ENCODE results near the gene EDEM2. TPM values are rescaled to one million over a fixed set of nuclear protein-coding genes. Genes with fewer than 3 reads are reported as not detected.
"Not testable (repeated sequence)": the region's sequence is repeated elsewhere in the genome, so short reads cannot be mapped to it uniquely, and the experiment has no call there.

Gene EDEM2
- total RNA-seq, 1 experiment from 2014 or later, result 34.7 TPM

GRCh38 chr20:35084998-35085397 lies 62.1 kb downstream of the EDEM2 start:
- Histone ChIP-seq H3K4me1 (ENCODE audit: control insufficient read depth, insufficient read depth, low read length) (peaks cover 9% of the 10 kb centered on the region; the same call in 1 of the 2 replicates), H3K9me3 (ENCODE audit: control insufficient read depth, insufficient read depth, low read depth, low read length) (no peaks in the 10 kb centered on the region), H3K36me3 (ENCODE audit: control insufficient read depth, insufficient read depth, low read length) (0 out of 2 replicates have a peak, but pooled peaks cover 2% of the 10 kb centered on the region), H3K4me3 (ENCODE audit: low read depth in 2 of 2, low read length in 2 of 2) (no peak overlapping the region), H3K27me3 (ENCODE audit: control insufficient read depth, insufficient read depth, low read length) (no peaks in the 10 kb centered on the region), H3K27ac (ENCODE audit: low read length) (no peak overlapping the region)
- DNase-seq (ENCODE audit: low read depth, low spot score) (no peak), ATAC-seq (no peak)
- TSS peak; percentile 19 for BruUV-seq (replicated peaks)
- in situ Hi-C loops (cut with HindIII; ENCODE audit: low pct_unique_long_range_greater_than_20kb, low sequenced_read_pairs) (no loop called here), intact Hi-C loops (cut with micrococcal nuclease; ENCODE audit: unreplicated experiment) (no loop called here)
- ChIA-PET POLR2A (no interaction called here), CTCF (interaction anchor here (0.7 kb wide), 1 partner anchor 99 kb away, joined by 6 read pairs; no protein-coding TSS in a partner anchor)
- TF ChIP-seq POLR2AphosphoS5 (IDR thresholded peaks at IDR 0.05; ENCODE audit: low read depth, low read length), result no peak
- no peak for TF ChIP-seq TCF7L2 (IDR thresholded peaks at IDR 0.05; ENCODE audit: low read depth, low read length)
- no peak for TF ChIP-seq CTCF (IDR thresholded peaks at IDR 0.05)
- TF ChIP-seq REST (IDR thresholded peaks at IDR 0.05; ENCODE audit: insufficient read depth in 1 of 2, low read depth in 2 of 2, low read length in 1 of 2), result no peak
- no peak for TF ChIP-seq SIN3A (IDR thresholded peaks at IDR 0.05; ENCODE audit: borderline replicate concordance, insufficient read depth, low read depth, low read length)

GRCh38 chr20:35080348-35080642 lies 66.8 kb downstream of the EDEM2 start:
- H3K27ac ChIP-seq (ENCODE audit: low read length); intact Hi-C loops (cut with micrococcal nuclease; ENCODE audit: unreplicated experiment); ATAC-seq; H3K36me3 ChIP-seq (ENCODE audit: control insufficient read depth, insufficient read depth, low read length); H3K27me3 ChIP-seq (ENCODE audit: control insufficient read depth, insufficient read depth, low read length); H3K4me3 ChIP-seq (ENCODE audit: low read depth in 2 of 2, low read length in 2 of 2); in situ Hi-C loops (cut with HindIII; ENCODE audit: low pct_unique_long_range_greater_than_20kb, low sequenced_read_pairs); BruUV-seq (replicated peaks); H3K4me1 ChIP-seq (ENCODE audit: control insufficient read depth, insufficient read depth, low read length); DNase-seq (ENCODE audit: low read depth, low spot score); H3K9me3 ChIP-seq (ENCODE audit: control insufficient read depth, insufficient read depth, low read depth, low read length): not testable (repeated sequence)
- ChIA-PET POLR2A (interaction anchor here (0.7 kb wide), 1 partner anchor 16 kb away, joined by 6 read pairs; no protein-coding TSS in a partner anchor), CTCF (interaction anchor here (0.7 kb wide), 3 partner anchors 15 to 148 kb away, joined by 3 to 10 read pairs (median 6); no protein-coding TSS in a partner anchor)

GRCh38 chr20:35079472-35080347 lies 67.4 kb downstream of the EDEM2 start:
- in situ Hi-C loops (cut with HindIII; ENCODE audit: low pct_unique_long_range_greater_than_20kb, low sequenced_read_pairs), result no loop called here
- POLR2A ChIA-PET, result interaction anchor here (0.7 kb wide), 1 partner anchor 16 kb away, joined by 6 read pairs; no protein-coding TSS in a partner anchor
- H3K4me1 ChIP-seq (ENCODE audit: control insufficient read depth, insufficient read depth, low read length), result no peaks in the 10 kb centered on the region; the same call in 1 of the 2 replicates

More at GRCh38 chr20:35079472-35080347, 67.4 kb downstream of the EDEM2 start:
- no peaks in the 10 kb centered on the region for H3K27me3 ChIP-seq (ENCODE audit: control insufficient read depth, insufficient read depth, low read length)
- no peak for TF ChIP-seq REST (IDR thresholded peaks at IDR 0.05; ENCODE audit: insufficient read depth in 1 of 2, low read depth in 2 of 2, low read length in 1 of 2)
- no peak for TF ChIP-seq TCF7L2 (IDR thresholded peaks at IDR 0.05; ENCODE audit: low read depth, low read length)
- no peak for TF ChIP-seq CTCF (IDR thresholded peaks at IDR 0.05)
- no peak for TF ChIP-seq POLR2AphosphoS5 (IDR thresholded peaks at IDR 0.05; ENCODE audit: low read depth, low read length)
- no peak for TF ChIP-seq SIN3A (IDR thresholded peaks at IDR 0.05; ENCODE audit: borderline replicate concordance, insufficient read depth, low read depth, low read length)
- no peak overlapping the region for H3K4me3 ChIP-seq (ENCODE audit: low read depth in 2 of 2, low read length in 2 of 2)
- CTCF ChIA-PET, result interaction anchor here (0.6 to 0.7 kb wide), 3 partner anchors 105 to 204 kb away, joined by 4 to 10 read pairs (median 6); no protein-coding TSS in a partner anchor
- ATAC-seq (no peak), DNase-seq (ENCODE audit: low read depth, low spot score) (no peak)
- no TSS peak for BruUV-seq (replicated peaks)
- peaks cover 10% of the 10 kb centered on the region for H3K36me3 ChIP-seq (ENCODE audit: control insufficient read depth, insufficient read depth, low read length)
- H3K9me3 ChIP-seq (ENCODE audit: control insufficient read depth, insufficient read depth, low read depth, low read length), result no peaks in the 10 kb centered on the region
- intact Hi-C loops (cut with micrococcal nuclease; ENCODE audit: unreplicated experiment), result no loop called here
- no peak overlapping the region for H3K27ac ChIP-seq (ENCODE audit: low read length)

All from Panc1 (cell line).